AG08396 (cell line): ENCODE results near the gene PRKCA.
A peak's percentile ranks its signal among the peaks of the same experiment; 100 is the strongest.
"Not testable (repeated sequence)": the region's sequence is repeated elsewhere in the genome, so short reads cannot be mapped to it uniquely, and the experiment has no call there.

Source experiments
- DNase-seq: peaks from one replicate; pipeline ENCODE4 v3.0.0; 2012; ENCODE audit warnings: low spot score, mixed read lengths

The PRKCA gene

GRCh38 chr17:66489576-66489975 lies 187.2 kb downstream of the PRKCA start:
- not testable (repeated sequence) for DNase-seq

DNA sequence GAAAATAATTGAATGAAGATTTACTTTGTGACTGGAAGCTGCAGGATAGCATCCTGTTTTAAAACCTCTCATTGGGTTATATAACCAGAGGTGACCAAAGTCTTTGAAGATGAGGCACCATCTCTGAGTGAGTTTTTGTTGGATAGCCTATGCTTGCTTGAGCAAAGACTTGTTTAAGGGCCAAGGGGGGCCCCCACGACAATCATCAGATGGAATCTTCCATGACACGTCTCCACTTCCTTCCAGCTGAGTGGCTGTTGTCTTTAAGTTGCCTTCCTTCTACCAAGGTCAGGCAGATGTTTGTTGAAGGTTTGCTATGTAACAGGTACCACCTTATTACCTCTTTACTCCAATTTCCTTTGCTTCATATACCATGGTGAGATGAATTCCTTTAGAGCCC lies 188.8 kb downstream of the PRKCA start:
- no peak for DNase-seq

- DNase-seq = no peak
Observed at GRCh38 chr17:66491665-66492064, 189.3 kb downstream of the PRKCA start.

DNA sequence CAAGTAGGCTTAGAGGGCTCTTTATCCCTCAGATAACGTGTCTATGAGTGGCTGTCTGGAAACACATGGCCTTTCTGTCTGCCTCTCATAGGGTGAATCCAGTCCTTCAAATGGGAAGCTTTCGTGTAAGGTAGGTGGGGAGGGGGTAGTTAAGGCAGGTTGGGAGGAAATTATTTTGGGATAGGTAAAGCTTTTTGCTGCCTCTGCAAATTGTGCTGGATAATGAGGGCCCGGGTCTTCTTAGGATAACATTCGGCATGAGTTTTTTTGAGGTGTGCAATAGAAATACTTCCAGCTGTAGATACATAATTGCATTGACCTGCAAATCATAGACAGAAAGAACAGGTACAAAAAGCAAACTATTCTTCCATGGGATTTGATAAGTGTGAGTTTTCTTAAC lies 189.7 kb downstream of the PRKCA start:
- no peak for DNase-seq

DNA sequence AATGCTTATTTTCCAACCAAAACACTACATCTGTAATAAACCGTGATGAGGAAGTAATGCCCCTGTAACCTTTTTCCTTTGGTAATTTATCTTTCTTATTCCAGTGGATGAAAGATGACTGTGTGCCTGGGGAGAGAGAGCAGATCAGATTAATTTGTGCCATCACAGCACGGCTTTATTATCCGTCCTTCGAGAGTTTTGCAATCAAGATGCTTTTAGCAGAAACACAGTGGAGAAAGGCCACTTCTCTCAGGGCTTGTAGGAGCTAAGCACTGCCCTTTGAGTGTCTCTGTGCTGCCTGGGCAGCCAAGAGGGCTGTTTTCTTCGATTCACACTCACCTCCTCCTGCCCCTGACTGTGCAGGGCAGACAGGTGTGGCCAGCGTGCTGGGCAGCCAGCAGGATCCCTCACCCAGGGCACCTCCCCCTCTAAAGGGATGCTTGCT lies 190.2 kb downstream of the PRKCA start:
- DNase-seq = no peak

DNA sequence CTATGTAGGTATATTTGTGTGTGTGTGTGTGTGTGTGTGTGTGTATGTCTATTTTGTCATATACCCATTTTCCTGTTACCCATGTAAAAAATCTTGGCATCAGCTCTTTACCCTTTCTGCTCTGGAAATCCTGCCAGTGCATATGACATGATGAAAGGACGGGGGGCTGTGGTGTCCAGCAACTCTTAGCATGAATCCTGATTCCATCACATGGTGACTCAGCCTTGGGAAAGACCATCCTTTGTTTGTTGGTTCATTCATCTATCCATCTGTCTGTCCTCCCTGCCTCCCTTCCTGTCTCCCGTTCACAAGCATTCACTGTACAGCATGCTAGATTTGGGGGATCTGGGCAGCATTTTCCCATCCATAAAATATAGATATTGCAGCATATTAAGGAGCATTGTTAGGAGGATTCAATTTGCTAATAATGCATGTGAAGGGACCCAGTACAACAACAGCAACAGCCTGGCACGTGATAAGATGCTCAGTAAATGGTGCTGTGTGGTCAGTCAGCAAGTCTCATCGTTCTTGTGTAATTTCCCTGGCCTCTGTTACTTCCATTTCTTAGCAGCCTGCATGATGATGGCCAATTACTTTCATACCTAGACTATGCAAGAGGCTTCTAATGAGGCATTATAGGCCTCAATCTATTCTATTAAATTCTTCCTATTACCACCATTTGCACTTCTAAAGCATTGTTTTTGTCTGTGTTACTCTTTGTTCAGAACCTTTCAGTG lies 191.0 kb downstream of the PRKCA start:
- DNase-seq = no peak

GRCh38 chr17:66494023-66494803 lies 191.8 kb downstream of the PRKCA start:
- DNase-seq = peak; percentile 59

- DNase-seq = no peak
Observed at GRCh38 chr17:66495035-66495434, 192.6 kb downstream of the PRKCA start.

GRCh38 chr17:66496306-66496705 lies 193.9 kb downstream of the PRKCA start:
- DNase-seq = no peak

- no peak for DNase-seq
Observed at GRCh38 chr17:66498580-66498979, 196.2 kb downstream of the PRKCA start.

DNA sequence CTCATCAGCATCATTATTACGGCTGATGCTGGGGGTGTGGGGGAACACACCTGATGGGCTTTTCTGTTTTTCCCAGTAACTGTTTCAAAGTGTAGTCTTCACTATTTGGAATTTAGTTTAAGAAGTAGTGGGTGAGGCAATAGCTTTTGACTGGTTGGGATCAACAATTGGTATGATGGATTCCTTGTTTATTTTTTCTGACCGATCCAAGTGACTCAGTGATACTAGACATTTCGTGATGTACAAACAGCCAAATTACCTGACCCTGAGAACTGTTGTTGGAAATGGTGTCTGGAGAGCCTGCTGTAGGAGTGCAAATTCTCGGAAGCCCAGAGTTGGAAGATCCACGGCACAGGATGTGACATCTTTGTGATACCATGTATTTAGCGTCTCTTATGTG lies 204.2 kb downstream of the PRKCA start:
- DNase-seq = no peak

GRCh38 chr17:66507103-66507923 lies 204.9 kb downstream of the PRKCA start:
- DNase-seq = peak; percentile 70

- DNase-seq = no peak
Observed at GRCh38 chr17:66507982-66508760, 205.8 kb downstream of the PRKCA start.

GRCh38 chr17:66508896-66509844 lies 206.8 kb downstream of the PRKCA start:
- DNase-seq = peak; percentile 47

GRCh38 chr17:66509926-66510325 lies 207.5 kb downstream of the PRKCA start:
- no peak for DNase-seq

DNA sequence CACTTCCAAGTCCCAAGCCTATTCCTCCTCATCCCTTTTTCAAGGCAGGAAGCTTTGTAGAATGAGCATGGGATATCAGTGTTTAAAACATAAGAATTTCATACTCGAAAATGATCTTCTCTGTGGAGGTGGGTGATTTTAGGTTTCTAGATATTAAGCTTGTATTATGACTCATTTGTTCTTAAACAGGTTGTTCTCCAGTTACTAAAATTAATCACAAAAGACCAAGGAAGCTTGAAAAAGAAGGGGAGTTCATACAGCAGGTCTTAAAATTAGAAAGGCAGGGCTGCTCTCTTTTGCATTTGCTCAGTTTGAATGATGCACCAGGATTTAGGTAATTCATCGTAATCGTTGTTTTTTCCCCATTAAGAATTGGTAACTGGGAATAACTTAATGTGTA lies 208.7 kb downstream of the PRKCA start:
- DNase-seq = no peak

- DNase-seq = no peak
Observed at GRCh38 chr17:66514227-66514806, 211.9 kb downstream of the PRKCA start.

- no peak for DNase-seq
Observed at GRCh38 chr17:66515974-66516373, 213.6 kb downstream of the PRKCA start.

GRCh38 chr17:66517336-66518009 lies 215.1 kb downstream of the PRKCA start:
- DNase-seq = no peak

GRCh38 chr17:66518108-66518507 lies 215.7 kb downstream of the PRKCA start:
- no peak for DNase-seq
